GM19035 (cell line): Measurements from ENCODE around the gene LDB2.

ENCODE experiments used
- ATAC-seq: cut with Tn5 transposase; IDR thresholded peaks from one replicate; pipeline ENCODE4 v1.9.1; 2021; ENCODE audit not compliant: unreplicated experiment

LDB2 gene

DNA sequence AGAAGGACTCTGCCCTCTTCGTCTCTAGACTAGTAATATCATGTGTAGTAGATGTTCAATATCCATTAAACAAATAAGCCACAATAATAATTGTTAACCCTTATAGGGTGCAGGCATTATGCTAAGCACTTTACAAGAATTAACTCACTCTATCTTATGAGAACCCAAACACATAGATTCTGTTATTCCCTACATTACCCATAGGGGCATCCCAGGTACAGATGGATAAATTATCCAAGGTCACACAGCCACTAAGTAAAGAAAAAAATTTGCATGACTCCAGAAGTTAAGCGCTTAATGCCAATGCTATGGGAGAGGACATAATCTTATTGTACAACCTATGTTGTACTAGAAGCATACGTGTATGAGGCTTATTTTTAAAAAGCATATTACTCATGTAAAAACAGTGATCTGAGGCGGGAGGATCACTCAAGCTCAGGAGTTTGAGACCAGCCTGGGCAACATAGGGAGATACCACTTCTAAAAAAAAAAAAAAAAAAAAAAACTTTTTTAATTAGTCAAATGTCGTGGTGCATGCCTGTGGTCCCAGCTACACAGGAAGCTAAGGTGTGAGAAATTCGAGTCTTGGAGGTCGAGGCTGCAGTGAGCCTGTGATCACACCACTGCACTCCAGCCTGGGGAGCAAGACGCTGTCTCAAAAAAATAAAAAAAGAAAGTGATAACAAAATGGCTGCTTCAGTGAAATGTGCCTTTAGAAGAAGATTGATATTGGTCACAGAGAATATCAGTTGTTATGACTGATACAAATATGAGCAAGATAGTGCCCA, 13.6 kb downstream of the LDB2 start:
- no peak for ATAC-seq

DNA sequence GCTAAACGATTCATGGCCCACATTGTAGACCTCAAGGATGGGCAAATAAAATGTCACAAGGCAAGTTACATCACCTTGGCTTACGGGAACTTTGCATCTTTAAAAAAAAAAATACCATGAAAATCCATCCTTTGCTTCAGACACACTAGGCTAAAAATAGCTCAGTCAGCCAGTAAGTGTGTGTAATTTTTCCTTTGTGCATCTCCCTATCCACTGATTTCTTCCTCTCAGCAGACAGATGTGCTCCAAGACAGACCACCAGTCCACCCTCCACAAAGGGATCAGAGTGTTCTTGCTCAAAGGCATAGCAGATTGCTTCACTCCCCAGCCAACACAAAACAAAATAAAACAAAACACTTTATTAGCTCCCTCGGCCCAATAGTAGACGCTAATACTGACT, 14.6 kb downstream of the LDB2 start:
- ATAC-seq = no peak

DNA sequence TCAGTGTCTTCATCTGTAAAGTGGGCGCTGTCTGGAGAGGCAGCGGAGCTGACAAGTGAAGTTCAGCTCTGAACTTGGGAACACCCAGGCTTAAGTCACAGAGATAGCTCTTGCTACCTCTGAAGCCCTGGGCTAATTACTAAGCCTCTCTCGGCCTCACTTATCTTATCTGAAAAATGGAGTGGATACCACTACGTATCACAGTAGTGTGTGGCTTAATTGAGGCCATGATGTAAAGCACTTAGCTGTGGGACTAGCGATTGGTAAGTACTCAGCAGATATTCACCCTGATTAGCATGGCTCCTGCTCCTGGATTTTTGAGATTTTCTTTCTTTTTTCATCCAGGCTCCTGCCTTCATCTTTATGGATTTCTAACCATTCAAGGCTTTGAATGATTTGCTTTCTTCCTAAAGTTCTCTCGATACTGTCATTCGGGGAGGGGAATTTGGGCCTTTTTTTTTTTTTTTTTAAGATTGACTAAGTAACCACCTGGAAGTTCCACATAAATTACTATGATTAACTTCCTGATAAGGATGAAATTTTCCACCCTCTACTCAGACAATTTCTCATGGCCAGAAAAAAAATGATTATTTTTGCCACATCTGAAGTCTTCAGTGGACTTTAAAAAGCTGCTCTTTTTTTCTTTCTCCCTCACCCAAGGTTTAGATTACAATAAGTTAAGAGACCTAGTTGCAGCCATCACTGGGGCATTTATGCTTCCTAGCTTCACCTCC, 17.1 kb downstream of the LDB2 start:
- ATAC-seq = no peak

DNA sequence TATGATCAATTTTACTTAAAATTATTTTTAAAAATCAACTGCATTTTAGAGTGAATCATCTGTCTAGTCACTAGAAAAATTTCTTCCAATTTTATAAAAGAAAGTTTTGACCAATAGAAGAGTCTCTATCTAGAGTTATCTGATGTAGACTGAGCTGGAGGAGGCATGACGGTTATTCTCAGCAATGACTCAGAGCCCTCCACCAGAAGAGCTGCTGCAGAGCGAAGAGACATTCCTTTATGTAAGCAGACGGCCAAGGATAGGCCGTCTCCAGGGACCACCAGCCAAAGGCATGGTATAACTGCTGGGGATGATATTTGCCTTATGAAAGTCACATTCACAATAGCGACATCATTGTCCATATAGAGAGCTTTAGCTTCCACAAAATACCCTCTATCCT, 23.0 kb downstream of the LDB2 start:
- ATAC-seq = no peak

DNA sequence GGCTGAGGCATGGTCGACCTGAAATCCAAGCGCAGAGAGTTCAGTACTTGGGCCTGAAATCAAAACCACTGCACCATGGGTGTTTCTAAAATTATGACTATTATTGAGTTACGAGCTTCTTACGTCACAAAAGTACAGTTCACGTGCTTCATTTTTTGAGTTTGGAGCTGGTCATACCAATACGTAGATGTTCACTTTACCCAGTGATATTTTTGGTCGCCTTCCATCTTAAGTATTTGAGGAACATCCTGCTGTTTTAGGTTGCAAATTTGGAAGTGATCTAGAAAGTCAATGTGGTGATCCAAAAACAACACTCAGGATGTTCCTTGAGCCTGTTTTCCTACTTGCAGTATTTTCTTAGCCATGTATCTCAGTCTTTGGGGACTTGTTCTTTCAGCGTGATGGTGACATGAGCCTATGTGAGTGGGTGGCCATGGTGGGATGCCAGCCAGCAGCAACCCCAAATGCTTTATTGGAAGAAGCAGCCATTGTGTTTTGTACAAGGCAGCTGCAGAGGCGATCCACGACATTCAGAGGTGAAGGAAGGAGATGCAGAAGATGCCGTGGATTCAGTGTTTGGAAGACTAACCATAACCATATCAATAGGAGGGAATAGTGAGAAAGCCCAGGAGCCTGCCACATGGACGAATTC, 28.7 kb downstream of the LDB2 start:
- no peak for ATAC-seq

DNA sequence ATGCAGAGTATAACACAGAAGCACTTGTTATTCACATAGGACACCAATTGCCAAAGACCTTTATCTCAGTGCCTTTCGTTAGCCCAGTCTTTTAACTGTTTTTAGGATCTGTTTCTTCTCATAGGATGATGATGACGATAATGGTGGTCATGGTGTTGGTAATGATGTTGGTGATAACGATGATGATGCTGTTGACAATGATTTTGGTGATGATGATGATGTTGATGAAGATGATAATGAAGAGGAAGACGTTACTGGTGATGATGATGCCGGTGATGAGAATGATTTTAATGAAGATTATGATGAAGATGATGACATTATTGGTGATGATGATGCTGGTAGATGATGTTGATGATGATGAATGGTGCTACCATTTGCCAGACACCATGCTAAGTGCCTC, 29.8 kb downstream of the LDB2 start:
- no peak for ATAC-seq

DNA sequence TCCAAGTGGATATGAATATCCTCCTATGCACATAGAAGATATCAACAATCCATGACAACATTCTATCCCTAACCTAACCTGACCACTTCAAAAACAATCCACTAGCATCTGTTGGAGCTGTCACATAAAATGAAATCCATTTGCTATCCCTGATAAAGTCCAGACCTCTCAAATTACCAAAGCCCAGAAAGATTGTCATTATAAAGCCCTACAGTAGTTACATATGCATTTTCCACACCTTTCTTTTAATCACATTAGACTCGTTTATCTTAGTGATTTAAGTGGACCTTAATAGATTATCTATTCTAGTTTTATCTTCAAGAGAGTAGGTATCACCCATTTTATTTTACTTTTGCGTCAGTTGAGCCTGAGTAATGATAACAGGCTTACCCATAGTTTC, 30.6 kb downstream of the LDB2 start:
- no peak for ATAC-seq

DNA sequence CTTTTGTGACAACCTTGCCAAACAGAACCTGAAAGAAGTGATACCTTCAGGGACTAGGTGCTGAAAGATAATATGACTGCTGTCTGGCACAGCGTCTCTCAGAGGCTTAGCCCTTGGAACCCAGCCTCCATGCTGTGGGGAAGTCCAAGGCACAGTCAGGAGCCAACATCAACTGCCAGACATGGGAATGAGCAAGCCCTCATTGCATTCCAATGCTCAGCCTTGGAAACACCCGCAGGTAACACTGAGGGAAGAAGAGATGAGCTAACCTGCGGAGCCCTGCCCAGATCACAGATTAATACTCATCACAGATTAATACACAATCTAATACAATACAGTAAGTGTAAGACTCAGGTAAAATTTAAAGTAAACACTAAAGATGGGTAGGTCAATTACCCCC, 31.5 kb downstream of the LDB2 start:
- no peak for ATAC-seq

DNA sequence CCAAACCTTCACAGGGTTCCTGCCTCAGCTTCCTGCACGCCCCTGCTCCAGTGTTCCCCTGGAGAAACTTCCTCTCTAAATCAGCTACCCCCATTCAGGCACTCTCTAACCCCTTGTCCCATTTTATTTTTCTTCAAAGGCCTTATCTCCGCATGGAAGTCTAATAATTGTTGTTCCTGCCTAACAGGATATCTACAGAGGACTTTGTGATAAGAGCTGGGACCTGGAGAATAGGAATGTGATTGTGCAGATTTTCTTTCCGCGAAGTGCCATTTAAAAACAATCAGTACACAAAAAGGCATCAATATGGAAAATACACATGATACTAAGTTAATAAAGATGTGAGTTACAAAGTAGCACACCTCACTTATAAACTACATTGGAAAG, 32.6 kb downstream of the LDB2 start:
- no peak for ATAC-seq

DNA sequence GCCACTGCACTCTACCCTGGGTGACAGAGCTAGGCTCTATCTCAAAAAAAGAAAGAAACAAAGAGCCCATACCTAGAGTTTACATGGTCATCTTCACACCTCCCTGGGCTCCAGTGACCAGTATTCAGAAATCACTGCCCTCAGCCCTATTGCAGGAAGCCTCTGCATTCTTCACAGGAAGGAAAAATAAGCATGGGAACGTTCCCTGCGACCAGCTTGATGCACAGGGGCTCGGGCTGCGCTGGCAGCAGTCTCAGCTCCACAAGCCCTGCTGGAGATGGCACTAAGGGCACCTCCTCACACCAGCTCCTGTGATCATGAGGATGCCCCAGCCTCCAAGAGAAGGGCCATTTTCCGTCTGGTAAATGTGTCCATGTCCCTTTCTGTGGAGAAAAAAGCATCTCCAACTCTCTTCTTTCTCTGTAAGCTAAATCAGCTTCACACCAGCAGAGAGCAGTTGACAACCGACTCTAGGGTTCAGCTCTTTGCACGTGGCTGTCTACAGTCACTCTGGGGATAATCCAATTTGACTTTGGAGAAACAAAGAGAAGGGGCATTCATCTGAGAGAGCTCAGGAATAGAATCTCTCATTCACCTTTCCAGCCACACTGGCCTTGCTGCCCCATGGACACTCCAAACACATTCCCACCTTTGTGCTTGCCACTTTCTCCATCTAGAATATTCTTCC, 33.1 kb downstream of the LDB2 start:
- no peak for ATAC-seq

DNA sequence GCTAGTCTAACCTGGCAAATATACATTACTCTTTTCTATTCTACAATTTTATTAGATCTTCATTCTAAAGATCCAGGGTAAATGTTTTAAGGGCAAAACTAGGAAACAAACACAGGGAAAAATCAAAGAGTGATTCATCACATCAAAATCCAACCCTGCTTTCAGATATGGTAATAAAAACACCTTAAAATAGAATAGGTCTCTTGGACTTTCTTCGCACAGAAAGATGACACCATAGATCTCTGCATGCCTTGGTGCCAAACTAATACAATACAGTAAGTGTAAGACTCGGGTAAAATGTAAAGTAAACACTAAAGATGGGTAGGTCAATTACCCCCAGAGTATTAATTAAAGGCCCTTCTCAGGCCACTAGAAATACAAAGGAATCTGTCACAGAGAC, 34.2 kb downstream of the LDB2 start:
- ATAC-seq = no peak

DNA sequence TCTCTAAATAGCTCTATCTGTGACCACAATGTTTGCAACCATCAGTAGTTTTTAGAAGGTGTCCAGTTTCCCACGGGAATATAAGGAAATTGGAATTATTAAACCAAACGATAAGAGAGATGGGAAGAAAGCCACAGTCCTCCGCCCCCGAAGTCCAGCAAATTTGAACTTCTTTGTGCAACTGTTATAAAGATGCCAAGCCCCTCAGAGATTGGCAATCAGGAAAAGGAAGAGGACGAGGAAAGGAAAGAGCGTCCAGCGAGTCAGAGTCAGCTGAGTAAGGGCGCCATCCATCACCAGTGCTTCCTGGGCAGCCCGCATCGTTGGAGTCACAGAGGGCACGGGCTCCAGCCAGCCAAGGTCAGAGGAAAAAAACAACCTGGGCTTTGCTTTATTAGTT, 35.7 kb downstream of the LDB2 start:
- ATAC-seq = no peak

DNA sequence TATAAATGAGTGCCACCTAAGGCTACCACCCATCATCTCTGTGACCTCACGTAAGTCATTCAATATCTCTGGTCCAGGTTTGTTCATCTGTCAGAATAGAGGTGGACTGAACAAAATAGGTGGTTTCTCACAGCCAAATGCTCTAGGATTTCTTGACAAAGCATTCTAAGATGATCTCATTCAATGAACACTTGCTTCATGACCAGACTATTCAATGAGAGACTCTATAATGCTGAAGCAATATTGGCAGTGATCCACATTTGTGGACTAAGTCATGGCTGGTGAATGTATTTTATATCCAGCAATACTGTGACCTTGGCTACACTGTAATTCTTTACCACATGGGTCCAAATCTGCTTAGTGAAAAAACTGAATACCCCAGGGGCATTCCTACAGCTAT, 37.9 kb downstream of the LDB2 start:
- ATAC-seq = no peak

DNA sequence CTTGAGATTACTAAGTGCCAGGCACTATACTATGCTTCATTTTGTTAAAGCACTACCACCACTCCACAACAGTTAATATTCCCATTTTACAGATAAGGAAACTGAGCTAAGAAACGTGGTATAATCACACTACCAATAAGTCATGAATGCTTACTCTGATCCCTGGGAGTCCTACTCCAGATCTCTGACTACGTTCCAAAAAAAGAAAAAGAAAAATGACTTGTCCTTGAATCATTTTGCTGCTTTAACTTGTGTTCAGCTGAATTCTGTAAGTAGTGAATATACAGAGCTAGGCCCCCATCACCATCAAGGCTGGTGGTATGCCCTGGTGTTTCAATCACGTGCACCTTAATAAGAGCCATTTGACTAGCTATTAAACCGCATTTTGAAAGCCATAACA, 39.4 kb downstream of the LDB2 start:
- ATAC-seq = no peak

DNA sequence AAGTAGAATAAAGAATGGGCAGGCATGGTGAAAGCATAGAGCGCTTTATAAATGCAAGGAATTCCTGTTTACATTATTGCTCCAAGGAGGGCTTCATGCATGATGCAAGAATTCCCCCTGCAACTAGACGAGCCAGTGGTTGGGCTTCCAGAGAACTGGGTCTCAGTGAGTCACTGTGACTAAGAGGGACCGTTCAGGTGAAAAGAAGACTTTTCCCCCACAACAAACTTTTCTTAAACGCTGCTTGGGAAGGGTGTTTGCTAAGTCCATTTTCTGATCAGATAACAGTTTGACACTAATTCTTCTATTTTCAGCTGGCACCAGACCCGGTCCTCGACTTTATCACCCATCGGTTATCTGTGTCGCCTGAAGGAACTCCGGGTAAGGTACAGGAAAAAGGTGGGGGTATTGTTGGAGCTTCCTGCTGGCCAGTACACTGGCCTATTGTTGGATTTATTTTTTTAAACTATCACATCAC, 40.1 kb downstream of the LDB2 start:
- ATAC-seq = no peak

DNA sequence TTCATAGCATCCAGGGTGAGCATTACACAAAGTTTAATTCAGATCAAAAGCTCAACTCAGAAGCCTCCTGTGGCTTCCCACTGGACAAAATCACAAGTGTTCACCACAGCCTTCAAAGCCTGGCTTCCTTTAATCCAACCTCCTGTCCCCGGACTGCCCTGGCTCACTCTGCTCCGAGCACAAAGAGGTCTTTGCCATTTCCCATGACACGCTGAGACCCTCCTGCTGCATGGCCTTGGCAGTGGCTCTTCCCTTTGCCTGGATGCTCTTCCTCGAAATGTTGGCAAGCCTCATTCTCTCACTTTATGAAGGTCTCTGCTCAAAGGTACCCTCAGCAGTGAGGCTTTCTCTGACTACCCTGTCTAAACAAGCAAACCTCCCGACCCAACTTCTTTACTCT, 41.0 kb downstream of the LDB2 start:
- ATAC-seq = no peak

DNA sequence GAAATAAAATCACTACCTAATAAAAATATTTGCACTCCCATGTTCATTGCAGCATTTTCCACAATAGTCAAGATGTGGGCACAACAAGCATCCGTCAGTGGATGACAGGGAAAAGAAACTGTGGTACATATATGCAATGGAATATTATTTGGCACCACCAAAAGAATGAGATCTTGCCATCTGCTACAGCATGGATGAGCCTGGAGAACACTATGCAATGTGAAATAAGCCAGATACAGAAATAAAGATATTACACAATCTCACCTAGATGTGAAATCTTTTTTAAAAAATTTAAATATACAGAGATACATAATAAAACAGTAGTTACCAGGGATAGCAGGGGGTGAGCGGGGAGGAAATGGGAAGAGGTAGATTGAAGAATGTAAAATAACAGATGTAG, 44.8 kb downstream of the LDB2 start:
- no peak for ATAC-seq

DNA sequence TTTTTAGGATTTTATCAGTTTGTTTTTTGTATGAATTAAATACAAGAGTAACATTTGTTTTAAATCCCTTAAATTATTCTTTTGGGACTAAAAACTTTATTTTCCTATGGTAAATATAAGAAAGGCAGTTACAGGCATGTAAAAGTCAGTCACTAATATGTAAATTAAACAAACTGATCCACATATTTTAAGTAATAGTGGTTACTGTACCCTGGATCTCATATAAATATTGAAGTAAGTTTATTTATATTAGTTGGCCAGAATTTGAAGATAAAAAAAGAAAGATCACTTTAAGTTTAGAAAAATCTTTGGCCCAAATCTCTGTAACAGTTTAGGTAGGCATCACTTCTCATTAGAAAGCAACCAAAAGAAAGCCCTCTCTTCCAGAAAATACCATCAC, 45.8 kb downstream of the LDB2 start:
- no peak for ATAC-seq

DNA sequence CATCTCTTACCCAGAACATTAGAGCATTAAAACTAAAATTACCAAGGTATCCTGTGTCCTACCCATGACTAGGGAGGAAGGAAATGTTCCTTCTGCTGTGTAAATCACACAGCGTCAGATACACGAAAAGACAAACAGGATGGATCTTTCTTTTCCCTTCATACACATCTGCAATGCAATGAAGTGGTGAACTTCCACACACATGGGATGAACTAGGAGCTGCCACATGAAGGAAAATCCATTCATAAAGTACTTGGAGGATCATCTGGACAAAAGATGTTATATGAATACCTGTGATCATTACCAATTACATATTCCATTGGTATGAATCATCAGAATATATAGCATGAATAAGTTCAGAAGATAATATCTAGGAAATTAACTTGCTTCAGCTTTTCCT, 46.2 kb downstream of the LDB2 start:
- ATAC-seq = no peak

DNA sequence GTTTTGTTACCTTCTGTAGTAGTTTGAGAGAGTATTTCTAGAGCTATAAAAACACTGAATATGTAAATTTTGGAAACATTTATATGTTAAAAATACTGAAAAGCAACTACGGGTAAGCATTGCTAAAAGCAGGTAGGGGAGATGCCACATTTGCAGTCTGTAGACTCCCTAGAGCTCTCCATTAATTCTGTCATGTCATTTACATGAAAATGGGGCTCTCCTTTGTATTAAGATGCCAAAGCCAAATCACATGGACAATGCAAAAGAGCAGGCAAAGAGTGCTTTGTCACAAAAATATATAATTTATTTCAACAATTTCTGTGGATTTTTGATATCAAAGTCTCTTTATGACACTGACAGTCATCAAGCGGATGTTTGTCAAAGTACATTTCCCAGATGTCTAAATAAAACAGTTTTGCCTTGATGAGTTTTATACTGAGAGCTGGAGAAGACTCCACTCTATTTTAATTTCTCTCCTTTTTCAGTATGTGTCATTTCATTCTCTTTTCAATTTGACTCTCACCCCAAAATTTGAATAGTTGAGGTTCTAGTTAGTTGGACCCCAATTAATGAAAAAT, 51.8 kb downstream of the LDB2 start:
- ATAC-seq = no peak
